Measurements from ENCODE around the gene COQ8B.

Gene COQ8B

DNA sequence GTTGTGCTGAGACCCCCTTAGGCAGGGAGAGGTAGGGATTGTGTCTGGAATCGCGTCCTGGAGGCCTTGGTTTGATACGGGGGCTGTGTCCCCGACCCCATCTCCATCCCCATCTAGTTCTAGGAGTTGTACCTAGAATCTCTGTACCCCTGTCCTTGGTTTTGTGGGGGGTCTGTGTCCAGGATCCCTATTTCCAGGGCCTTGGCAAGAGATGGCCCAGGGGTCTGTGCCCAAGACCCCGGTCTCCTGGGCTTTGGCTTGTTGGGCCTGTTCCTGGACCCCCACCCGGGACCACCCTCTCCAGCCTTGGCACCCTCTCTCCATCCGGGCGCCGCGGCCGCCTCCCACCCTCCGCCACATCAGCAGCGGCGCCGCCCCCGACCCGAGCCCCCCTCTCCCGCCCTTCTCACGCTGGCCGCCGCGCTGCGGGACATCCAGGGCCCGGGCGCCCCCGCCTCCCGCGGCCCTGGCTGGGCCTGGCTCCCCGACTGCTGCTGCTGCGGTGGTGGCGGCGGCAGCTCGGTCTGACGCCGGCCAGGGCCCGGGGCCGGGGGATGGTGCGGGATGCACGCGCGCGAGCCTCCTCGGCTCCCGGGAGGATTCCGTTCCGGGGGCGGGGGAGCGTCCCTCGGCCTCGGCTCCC is 26.5 kb downstream of the COQ8B start, which contains the start of gene NUMBL:
NUMBL (minus strand) TSS at position 602 of the 643 bp plus-strand sequence; CDS start at position 434, 168 bp downstream.
- no peak for DNase-seq

DNA sequence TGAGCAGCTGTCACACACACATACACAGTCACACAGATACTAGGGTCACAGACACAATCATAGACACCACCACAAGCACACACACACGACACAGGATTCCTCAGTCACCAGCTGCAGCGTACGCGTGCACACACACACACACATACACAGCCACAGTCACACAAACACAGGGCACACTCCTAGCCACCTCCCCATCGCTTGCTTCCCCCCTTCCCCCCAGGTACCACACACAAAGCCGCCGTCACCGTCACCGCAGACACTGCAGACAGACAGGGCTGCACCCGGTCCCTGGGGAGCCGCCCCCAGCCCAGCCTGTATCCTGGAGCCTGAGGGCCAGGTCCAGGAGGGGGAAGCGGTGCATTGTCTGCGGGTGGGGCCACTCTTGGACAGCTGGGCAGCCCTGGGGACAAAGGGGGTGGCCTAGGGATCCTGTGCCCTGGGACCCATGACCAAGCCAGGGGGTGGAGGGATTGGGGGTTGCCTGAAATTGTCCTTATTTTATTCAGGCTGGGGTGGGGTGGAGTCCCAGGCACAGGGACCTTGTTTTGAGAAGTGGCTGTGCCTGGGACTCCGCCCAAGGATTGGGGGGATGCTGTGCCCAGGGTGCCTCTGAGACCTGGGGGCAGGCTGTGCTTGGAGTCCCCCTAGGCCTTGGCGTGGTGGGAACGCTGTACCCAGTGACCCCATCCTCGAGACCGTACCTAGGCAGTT is 27.2 kb downstream of the COQ8B start:
- peak in 2 of 4 experiments; percentile 19 to 43 for DNase-seq

DNA sequence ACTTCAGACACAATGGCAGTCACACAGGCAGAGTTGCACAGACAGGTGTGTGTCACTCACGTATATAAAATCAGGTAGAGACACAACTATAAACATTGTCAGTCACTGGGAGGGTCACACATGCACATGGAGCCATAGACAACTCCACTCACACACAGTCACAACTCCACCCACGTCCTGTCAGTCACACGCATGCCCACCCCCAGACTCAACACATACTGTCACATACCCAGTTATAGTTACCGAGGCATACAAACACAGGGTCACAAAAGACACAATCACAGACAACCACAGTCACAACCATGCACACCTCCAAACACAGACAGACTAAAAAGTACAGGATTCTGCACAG is 27.7 kb downstream of the COQ8B start:
- no peak for DNase-seq

DNA sequence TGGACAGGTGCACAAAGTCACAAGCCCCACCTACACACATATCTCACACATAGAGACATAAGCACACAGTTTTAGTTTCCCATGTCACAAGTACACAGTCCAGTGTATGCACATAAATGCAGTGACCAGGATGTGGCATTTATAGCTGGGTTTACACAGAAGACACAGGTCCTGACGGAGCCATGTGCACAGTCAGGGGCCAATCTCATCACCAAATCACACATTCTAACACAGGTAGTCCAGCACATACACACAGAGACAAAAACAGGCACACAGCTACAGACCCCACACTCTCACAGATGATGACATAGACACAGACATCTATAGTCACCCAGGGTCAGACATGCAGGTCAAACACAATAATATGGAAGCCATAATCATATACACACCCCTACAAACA is 28.4 kb downstream of the COQ8B start:
- no peak for DNase-seq

DNA sequence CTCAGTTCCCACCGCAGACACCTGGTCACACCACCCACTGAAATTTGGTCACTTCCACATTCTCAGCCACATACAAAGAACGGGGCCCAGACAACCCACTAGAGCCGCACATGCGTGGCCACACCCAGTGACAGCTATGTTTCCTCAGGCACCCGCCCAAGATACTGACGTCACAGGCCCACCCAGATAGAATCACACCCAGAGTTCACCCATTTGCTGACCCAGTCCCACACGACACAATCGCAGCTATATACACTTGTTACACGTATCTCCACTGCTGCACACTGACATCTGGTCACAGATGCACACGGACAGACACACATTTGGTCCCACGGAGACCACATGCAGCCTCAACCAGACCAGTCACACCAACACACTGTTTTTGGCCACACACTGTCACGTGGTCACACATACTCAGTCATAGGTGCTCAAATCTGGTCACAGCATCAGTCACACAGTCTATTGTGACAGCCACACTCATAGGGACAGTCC is 29.1 kb downstream of the COQ8B start:
- peak; percentile 39 to 61 (median 51) for DNase-seq

DNA sequence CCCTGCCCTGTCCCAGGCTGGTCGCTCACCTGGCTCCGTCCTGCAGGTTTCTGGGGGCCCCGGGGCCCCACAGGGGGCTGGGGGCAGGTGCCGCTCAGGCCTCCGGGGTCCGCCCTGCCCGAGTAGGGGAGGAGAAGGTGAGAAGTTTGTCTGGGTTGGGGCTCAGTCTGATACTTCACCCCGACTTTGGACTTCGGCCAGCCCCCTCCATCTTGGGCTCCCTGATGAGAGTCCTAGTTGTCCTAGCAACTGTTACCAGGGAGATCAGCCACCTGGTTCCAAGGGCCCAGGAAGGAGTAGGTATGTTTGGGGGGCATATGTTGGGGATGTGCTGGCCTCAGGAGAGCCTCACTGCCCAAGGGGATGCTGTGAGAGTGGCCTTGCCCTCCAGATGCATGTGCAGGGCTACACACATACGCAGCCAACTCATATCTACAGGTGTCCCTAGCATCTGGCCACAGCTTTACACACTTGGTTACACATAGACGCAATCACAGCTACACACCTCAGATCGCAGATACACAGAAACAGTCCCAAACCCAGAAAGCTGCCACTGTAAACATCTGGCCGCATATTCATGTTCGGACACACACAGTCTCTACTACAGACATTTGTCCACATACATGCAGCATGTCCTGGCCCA is 29.7 kb downstream of the COQ8B start:
- DNase-seq: no peak

DNA sequence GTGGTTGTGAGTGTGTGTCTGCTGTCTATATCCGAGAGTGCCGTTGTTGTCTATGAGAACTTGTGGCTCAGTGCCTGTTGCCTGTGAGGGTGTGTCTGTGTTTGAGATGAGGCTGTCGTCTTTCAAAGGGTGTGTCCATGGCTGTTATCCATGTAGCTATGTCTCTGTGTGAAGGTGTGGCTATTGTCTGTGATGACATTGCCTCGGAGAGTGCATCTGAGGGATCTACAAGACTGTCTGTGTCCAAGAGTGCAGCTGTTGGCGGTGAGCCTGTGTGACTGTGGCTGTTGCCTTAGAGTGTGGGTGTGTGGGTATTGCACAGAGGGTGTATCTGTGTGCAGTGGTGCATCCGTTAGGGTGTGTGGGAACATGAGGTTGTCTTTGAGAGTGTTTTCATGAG is 31.1 kb downstream of the COQ8B start:
- no peak for DNase-seq

DNA sequence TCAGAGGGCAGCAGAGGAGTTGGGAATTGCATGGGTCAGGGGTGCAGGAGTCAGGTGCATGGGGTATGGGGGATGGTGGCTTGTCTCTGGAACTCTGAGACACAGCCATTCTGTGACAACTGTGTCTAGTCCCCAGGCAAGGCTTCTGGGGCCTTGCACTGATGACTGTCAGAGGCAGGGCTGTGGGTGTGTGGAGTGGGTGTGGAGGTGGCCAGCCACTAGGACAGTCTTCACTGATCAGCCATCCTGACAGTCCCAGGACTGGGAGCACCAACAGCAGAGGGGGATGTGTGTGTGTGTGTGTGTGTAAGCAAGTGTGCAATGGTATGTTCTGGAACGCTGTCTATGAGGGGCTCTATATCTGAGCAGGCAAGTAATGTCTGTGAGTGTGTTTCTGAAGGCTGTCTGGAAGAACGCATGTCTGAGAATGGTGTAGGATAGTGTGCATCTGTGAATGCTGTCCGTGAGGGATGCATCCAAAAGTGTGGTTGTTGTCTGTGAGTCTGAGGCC is 31.6 kb downstream of the COQ8B start:
- peak in 2 of 4 experiments; percentile 10 to 29 for DNase-seq

DNA sequence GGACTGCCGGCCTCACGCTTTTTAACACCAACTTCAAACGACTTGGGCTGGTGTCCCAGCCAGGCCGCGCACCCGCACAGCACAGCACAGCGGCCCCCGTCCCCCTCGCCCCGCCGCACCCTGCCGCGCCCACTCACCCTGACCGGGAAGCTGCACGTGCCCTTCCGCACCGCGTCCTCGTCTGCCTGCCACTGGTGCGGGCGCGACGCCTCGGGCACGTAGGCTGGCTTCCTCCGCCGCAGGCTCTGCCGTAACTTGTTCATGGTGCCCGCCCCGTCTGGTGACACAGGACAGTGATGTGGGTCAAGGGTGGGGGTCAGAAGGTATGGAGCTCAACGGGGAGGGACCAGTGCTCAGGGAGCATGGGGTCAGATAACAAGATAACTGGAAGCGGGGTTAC is 32.4 kb downstream of the COQ8B start:
- DNase-seq: no peak

DNA sequence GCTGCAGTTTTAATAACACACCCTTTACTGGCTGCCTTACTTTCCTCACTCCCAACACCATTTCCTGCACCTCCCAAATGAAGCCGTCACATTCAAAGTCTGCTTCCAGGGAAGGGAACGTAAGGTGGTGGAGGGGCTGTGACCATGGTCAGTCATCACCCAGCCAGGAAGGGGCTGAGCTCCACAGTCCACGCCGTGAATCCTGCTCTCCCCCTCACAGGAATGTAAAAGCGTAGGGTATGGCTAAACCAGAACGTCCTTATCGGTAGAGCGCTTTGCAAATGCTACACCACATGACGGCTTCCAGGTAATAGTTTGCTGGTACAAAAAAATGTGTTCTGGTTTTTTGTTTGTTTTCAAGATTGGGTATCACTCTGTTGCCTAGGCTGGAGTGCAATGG is 33.2 kb downstream of the COQ8B start:
- no peak for DNase-seq

DNA sequence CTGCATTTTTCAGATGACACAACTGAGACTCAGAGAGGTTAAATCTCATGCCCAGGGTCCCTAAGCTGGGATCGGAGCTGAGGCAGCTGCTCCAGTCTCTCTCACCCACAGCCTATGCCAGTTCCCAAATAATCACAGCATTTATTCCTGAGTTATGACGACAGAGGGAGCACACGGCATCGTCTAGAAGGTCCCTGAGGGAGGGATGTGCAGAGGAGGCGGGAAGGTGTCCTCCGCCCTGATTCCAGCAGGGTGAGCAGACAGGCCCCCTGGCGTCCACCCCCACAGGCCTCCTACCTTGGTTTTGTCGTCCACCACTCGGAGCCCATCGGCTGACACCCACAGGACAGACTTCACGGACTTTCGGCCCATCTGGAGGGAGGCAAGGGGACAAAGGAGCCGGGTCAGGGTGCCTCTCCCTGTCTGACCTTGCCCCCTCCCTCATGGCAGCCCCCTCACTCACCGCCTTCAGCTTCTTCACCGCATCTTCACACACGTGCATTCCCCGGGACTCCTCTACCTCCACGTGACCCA is 34.2 kb downstream of the COQ8B start:
- DNase-seq: no peak

DNA sequence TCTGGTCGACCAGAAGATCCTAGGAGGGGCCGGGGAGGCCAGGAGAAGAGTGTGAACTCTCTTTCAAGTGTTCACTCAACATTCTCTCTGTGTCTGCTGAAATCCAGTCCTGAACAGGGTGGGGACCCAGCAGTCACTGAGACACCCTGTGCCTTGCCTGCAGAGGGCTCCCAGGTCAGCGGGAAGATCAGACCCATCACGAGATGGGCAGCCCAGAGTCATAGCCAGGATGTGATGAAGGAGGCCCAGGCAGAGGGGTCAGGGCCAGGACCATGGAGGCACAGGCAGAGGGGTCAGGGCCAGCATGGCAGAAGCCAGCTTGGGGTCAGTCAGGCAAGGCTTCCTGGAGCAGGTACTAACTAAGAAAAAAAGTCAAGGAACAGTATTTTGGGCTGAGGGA is 35.6 kb downstream of the COQ8B start:
- DNase-seq: no peak

DNA sequence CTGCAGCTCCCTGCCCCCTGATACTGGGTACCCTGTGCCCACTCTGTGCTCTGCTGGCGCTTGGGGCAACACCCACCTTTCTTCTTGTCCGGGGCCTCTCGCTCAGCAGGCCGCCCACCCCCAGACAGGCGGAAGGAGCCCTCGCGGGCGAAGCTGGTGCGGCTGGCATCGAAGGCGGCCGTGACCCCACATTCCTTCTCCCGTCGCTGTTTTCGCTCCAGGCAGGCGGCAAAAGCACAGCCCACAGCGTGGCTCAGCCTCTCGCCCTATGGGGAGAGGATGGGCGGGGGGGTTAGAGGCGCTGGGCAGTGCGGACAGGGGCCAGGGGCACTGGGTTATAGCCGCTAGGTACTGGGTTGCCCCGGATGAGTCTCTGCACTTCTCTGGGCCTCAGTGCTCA is 39.5 kb downstream of the COQ8B start:
- DNase-seq: no peak

DNA sequence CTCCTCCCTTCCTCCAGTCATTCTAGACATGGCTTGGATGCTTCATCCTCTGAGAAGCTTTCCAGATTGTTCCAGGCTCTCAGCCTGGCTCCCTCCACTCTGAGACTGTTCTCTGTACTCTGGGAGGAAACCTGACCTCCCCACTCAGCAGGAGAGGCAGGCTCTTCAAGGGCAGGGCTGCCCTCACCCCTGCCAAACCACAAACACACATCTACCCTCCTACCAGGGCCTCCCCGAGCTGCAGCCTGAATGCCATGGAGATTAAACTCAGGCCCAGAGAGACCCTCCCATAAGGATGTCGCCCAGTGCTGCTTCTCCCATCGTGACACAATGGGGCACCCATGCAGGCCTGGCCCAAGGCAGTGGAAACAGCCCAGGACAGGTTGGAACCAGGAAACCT is 42.4 kb downstream of the COQ8B start:
- no peak for DNase-seq

DNA sequence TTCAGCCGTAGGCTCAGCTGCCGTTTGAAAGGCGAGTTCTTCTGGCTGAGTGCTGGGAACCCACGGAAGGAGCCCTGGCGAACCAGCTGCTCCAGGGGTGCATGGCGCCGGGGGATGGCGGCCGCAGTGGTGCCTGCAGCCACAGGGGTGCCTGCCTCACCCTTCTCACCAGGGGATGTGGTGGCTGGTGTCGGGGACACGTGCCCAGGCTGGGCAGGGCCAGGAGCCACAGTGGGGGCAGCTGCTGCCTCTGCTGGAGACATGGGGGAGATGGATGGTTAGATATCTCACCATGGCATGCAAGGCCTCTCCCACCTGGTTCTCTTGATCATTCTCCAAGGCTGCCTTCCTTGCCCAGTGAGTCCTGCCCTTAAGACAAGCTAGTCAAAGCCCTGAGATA is 43.3 kb downstream of the COQ8B start:
- no peak for DNase-seq

DNA sequence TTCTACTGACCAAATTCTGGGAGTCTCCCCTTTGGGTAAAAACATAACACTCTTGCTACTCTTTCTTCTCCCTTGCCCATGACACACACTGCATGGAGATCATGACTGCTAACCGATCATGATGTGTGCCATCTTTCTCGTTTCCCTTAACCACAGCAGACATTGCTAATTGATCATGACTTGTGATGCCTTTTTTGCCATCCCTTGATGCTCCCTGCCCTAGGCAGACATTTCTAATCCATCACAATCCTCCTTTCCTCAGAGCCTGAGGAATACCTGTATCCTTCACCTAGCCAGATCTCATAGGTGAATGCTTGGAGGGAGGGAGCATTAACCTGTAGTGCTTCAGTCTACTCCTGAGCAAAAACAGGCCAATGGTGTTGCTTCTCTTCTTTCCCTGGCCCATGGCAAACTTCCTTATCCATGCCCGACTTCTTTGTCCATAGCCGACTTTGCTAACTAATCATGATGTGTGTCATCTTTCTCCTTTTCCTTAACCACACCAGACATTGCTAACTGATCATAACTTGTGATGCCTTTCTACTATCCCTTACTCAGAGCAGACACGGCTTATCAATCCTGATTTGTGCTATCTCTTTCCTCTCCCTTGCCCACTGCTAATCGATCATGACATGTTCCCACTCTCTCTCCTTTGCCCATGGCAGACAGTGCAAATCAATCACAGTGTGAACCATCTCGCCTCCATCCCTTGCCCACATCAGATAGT is 44.0 kb downstream of the COQ8B start:
- no peak for DNase-seq

DNA sequence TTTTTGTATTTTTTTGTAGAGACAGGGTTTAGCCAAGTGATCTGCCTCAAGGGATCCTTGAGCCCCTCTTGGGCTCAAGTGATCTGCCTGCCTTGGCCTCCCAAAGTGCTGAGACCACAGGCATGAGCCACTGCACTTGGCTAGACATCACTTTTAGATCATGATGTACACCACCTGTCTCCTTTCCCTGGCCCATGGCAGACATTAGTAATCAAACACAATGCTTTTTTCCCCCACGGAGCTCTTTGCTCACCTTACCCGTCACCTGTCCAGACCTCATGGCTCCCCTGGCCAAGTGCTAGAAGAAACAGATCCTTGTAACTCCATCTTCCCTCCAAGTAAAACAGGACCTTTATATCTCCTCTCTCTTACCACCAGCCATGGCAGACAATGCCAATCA is 44.6 kb downstream of the COQ8B start:
- no peak for DNase-seq

DNA sequence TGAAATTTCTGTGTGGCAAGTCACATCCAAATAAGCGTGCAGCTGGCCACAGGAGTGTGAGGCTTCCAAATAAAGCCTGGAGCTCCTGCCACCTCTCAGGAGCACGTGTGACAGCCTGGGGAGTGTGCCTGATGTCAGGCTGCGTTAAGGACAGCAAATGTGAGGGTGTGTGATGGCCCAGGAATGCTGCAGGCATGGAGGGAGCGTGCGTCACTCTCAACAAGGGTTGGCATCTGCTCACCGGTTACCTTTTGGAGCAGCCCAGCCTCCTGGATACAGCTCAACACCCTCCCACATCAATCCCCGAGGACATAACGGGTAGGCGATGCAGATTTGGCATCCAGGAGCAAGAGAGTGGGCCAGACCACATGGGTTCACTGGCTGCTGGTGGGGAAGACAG is 45.3 kb downstream of the COQ8B start:
- no peak for DNase-seq

DNA sequence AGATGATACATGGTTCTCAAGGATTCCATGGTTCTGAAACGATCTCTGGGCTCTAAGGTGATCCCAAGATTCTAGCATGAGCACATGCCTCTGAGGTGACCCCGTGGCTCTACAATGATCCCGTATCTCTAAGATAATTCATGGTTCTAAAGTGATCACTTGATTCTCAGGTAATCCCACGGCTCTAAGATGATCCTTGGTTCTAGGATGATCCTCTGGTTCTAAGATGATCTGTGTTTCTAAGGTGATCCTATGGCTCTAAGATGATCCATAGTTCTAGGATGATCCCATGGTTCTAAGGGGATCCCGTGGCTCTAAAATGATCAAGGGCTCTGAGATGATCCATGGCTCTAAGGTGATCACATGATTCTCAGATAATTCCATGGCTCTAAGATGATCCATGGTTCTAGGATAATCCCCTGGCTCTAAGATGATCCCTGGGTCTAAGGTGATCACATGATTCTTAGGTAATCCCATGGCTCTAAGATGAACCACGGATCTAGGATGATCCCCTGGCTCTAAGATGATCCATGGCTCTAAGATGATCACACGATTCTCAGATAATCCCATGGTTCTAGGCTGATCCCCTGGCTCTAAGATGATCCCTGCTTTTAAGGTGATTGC is 47.6 kb downstream of the COQ8B start:
- DNase-seq: no peak

DNA sequence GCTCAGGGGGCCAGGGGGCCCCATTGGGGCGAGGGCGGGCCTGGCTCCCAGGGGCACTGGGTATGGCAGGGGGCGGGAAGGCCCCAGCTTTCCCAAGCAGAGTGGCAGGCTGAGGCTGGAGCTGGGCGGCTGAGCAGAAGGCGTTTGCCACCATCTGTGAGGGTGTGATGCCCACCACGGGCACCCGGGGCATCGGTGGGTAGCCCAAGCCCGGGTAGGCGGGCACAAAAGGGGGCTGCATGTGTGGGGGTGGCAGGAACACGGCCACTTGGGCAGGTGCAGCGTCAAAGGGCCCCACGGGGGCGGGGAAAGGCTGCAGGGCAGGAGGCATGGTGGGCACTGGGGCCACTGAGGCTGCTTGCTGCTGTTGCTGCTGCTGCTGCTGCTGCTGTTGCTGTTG is 49.1 kb downstream of the COQ8B start:
- DNase-seq: no peak

DNA sequence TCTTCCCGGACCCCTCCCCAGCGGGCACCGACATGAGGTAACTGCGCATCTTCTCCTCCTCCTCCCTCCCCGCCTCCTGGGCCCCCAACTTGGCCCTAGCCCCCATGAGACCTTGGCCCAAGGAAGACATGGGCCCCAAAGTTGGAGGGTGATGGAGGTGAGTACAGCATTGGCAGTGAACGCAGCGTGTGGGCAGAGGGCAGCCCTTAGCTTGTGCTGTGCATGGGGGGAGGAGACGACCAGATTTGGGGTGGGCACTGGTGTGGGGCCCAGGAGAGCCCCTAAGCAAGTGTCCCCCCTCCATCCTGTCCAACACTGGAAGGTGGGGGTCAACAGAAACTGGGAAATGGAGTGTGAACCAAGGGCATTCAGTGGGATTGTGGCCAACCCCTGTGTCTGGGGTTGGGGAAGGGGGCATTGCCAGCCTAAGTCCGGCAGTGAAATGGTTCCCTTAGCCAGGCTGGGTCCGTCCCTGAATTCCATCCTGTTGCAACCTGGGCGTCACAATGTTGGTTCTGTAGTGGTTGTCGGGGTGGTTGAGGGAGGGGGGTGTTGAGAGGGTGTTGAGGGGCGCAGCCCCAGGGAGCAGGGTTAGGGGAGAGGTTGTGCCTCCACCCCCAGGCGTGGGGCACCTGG is 49.8 kb downstream of the COQ8B start:
- DNase-seq: no peak

Data from suppressor macrophage (primary cell).